Fibroblast of villous mesenchyme (primary cell): ENCODE data around the gene KIAA1671. TPM values are rescaled to one million over a fixed set of nuclear protein-coding genes. Genes with fewer than 3 reads are reported as not detected.

Experiments used
- DNase-seq: peaks from one replicate; pipeline ENCODE4 v3.0.0-alpha.2; 2010; ENCODE audit warnings: low read depth
- H3K4me3 ChIP-seq: 2 replicates; pipeline ENCODE4 v1.5.1; 2011; ENCODE audit warnings: low read depth, mild to moderate bottlenecking, low read length
- CTCF ChIP-seq: IDR thresholded peaks from 2 replicates; pipeline ENCODE4 v1.5.1; 2012; ENCODE audit warnings: low read depth, mild to moderate bottlenecking, low read length; ENCODE audit not compliant: insufficient read depth
- total RNA-seq: library from RNA; depleted of rRNA; stranded (reverse); fragments of >200 nt; gene quantifications from 2 replicates; pipeline ENCODE4 v1.2.3, GENCODE V29; 2012

The KIAA1671 gene
- total RNA-seq, 1 donor = 3.5 TPM

DNA sequence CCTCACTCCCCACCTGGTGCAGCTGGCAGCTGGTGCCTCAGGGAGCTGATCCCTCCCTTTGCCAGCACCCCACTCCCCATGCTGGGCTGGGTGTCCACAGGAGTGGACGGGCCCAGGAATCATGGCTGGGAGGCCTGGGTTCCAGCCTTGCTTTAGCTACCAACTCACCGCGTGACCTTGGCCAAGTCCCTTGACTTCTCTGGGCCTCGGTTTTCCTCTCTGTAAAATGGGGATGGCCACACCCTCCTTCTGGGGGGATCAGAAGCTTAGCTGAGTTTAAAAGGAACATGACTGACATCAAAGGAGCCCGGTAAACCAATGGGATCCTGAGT lies 116.9 kb downstream of the KIAA1671 start:
- TF ChIP-seq CTCF = no peak
- no peak overlapping the region for H3K4me3 ChIP-seq
- DNase-seq = no peak

DNA sequence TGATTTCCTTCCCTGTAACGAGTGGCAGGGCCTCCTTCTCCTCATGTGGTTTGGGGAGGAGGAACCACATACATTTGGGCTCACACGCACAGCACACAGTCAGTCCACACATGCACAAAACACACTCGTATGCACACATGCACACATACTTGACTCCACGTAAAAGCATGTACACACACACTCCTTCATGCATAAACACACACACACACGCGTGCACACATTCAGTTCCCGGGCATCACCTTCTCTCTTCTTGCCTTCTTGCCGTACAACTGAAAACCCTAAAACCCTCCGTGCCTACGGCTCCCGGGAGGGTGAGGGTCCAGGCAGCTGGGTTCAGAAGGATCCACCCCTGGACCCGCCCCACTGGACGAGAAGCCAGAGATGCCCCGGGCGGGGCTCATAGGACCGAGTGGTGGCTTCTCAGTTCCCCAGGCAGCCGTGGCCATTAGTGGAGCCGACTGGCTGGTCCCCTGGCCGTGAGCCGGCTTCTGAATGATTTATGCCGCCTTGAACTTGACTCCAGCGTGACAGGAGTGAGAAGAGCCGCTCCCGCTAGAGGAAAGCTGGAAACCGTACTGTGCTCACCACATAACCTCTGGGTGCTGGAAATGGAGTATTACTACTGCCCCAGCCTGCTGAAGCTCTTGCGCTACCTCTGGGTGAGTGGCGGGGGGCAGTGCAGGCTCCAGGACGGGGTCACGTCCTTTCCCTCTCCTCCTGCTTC lies 117.4 kb downstream of the KIAA1671 start:
- no peak for TF ChIP-seq CTCF
- DNase-seq = no peak

GRCh38 chr22:25070956-25071355 lies 118.4 kb downstream of the KIAA1671 start:
- no peak overlapping the region for H3K4me3 ChIP-seq
- TF ChIP-seq CTCF = no peak

More for the DNA sequence above, 117.4 kb downstream of the KIAA1671 start:
- H3K4me3 ChIP-seq = no peak overlapping the region

GRCh38 chr22:25071720-25072119 lies 119.2 kb downstream of the KIAA1671 start:
- DNase-seq = no peak
- no peak for TF ChIP-seq CTCF

More at GRCh38 chr22:25070956-25071355, 118.4 kb downstream of the KIAA1671 start:
- peak; percentile 16 for DNase-seq

DNA sequence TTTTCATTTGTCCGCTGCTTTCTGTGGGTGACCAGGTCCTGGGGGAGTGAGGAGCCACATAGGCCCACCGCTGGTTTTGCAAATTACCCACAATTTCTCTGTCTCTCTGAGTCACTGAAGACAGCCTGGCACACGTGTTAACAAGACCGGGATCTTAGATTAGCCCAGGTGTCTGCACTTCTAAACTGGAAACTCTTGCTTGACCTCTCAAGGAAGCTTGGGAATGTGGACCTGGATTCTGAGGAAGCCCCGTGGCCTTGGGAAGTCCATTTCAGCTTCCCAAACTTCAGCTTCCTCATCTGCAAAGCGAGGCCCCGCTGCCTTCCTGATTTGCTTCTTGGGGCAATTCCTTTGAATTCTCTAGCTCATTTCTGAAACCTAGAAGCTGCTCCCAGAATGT lies 119.9 kb downstream of the KIAA1671 start:
- no peak for DNase-seq
- no peak overlapping the region for H3K4me3 ChIP-seq
- no peak for TF ChIP-seq CTCF

More at GRCh38 chr22:25071720-25072119, 119.2 kb downstream of the KIAA1671 start:
- H3K4me3 ChIP-seq = no peak overlapping the region

GRCh38 chr22:25076336-25076735 lies 123.8 kb downstream of the KIAA1671 start:
- no peak for DNase-seq
- no peak overlapping the region for H3K4me3 ChIP-seq
- TF ChIP-seq CTCF = no peak

DNA sequence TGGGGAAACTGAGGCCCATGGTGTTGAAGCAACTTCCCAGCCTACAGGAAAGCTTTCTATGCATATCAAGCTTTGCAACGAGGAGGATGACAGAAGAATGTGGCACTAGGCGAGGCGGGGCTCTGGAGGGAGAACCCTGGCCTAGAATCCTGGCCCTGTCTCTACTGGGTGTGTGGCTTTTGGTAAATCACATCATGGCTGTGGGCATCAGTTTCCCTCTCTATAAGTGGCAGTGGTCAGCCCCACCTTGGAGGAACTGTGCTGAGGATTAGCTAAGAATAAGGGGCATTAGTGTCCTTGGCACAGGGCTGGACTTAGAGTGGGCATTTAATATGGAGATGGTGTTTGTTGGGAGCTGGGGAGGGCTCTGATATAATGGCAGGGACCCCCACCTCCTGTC lies 124.5 kb downstream of the KIAA1671 start:
- TF ChIP-seq CTCF = no peak
- no peak for DNase-seq
- no peak overlapping the region for H3K4me3 ChIP-seq
